Thyroid gland (tissue), 4 donors: Measurements from ENCODE around the gene RBM39. TPM values are rescaled to one million over a fixed set of nuclear protein-coding genes. Genes with fewer than 3 reads are reported as not detected.

Source experiments
- DNase-seq, 2 donors: peaks; one replicate each; pipeline ENCODE4 v3.0.0-alpha.2; 2019
- H3K27ac ChIP-seq, 3 donors: fragments of 200-600 bp; sonication (generic); 1 replicate in 2 of 3; 2 replicates in 1 of 3; pipeline ENCODE4 v1.5.1; 2016 to 2019; ENCODE audit warnings: mild to moderate bottlenecking in 1 of 3, moderate library complexity in 1 of 3
- H3K27me3 ChIP-seq: fragments of 200-600 bp; sonication (generic); one replicate; pipeline ENCODE4 v1.5.1; 2019
- H3K36me3 ChIP-seq, 2 donors: fragments of 200-600 bp; sonication (generic); one replicate each; pipeline ENCODE4 v1.5.1; 2016 to 2019
- H3K4me1 ChIP-seq, 2 donors: fragments of 200-600 bp; sonication (generic); one replicate each; pipeline ENCODE4 v1.5.1; 2017 to 2019
- H3K4me3 ChIP-seq, 3 donors: fragments of 200-600 bp; sonication (generic); replicated peaks in 1 of 3; 1 replicate in 2 of 3; 2 replicates in 1 of 3; pipeline ENCODE4 v1.5.1; 2016; ENCODE audit warnings: mild to moderate bottlenecking in 1 of 3
- H3K9me3 ChIP-seq: fragments of 200-600 bp; sonication (generic); one replicate; pipeline ENCODE4 v1.5.1; 2017
- CTCF ChIP-seq, 6 experiments: fragments of 200-600 bp in 3 of 6; fragments of 450-650 bp in 3 of 6; sonication (generic) in 3 of 6; IDR thresholded peaks; one replicate each; pipeline ENCODE4 v1.5.1; 2016 to 2019; ENCODE audit warnings: antibody characterized with exemption in 6 of 6, mild to moderate bottlenecking in 2 of 6, inconsistent platforms in 1 of 6, moderate library complexity in 1 of 6
- POLR2A ChIP-seq, 2 donors: fragments of 450-650 bp; IDR thresholded peaks; one replicate each; pipeline ENCODE4 v1.6.1; 2017; ENCODE audit warnings: antibody characterized with exemption in 2 of 2, mild to moderate bottlenecking in 2 of 2, moderate library complexity in 1 of 2
- WGBS, 2 donors: methylation state at CpG; one replicate each; pipeline ENCODE4 v1.1.5; 2017; 5-methylcytosine and 5-hydroxymethylcytosine counted together
- intact Hi-C: fragments of 100-400 bp; cut with DNase I; formaldehyde crosslinking; loops from one replicate; pipeline ENCODE4 v1.15.1; 2023
- total RNA-seq, 4 donors: library from RNA; depleted of rRNA; stranded (reverse); fragments of >200 nt; gene quantifications; one replicate each; pipeline ENCODE4 v1.2.3, GENCODE V29; 2016

RBM39 gene
- total RNA-seq, 4 donors from 2014 or later: 315 to 475 (median 368) TPM

- Histone ChIP-seq H3K4me1 (peaks cover 31 to 71% of the 10 kb centered on the region in 2 donors), H3K9me3 (no peaks in the 10 kb centered on the region), H3K4me3 (peak within 1 kb of the TSS in 2 of 3 donors; percentile 22 to 60), H3K27me3 (no peaks in the 10 kb centered on the region), H3K27ac (peak within 1 kb of the TSS; percentile 89 to 93 (median 90)), H3K36me3 (no peaks in the 10 kb centered on the region)
- intact Hi-C loops: no loop called here
- peak; percentile 98 to 99 for DNase-seq
- TF ChIP-seq POLR2A (IDR thresholded peaks at IDR 0.05) (peak; percentile 78 to 89), CTCF (IDR thresholded peaks at IDR 0.05) (peak in 2 of 6 experiments; percentile 5 to 51)
- WGBS, 2 donors: 5 to 12% methylated on average over 21 to 53 of the region's 87 CpGs
Measured at GRCh38 chr20:35771689-35772562, 29.9 kb upstream of the RBM39 start, which contains the start of gene PHF20. Gene PHF20, plus strand, starts transcription at chr20:35772015. Its CDS starts 29,508 bp downstream, at chr20:35801523.

GRCh38 chr20:35771367-35771688 is 29.3 kb upstream of the RBM39 start:
- H3K9me3 ChIP-seq: no peaks in the 10 kb centered on the region
- no peak for DNase-seq
- peaks cover 27 to 65% of the 10 kb centered on the region in 2 donors for H3K4me1 ChIP-seq
- intact Hi-C loops: no loop called here
- H3K4me3 ChIP-seq: no peak overlapping the region
- 74 to 79% methylated on average over 9 of the region's 9 CpGs for WGBS, 2 donors
- no peaks in the 10 kb centered on the region for H3K36me3 ChIP-seq
- TF ChIP-seq CTCF (IDR thresholded peaks at IDR 0.05) (no peak), POLR2A (IDR thresholded peaks at IDR 0.05) (no peak)
- H3K27me3 ChIP-seq: no peaks in the 10 kb centered on the region
- H3K27ac ChIP-seq: peak overlapping the region; percentile 89 to 93 (median 90)

GRCh38 chr20:35768731-35769664 is 26.9 kb upstream of the RBM39 start:
- DNase-seq: peak; percentile 96 to 98
- Histone ChIP-seq H3K9me3 (no peaks in the 10 kb centered on the region), H3K4me1 (peaks cover 23 to 50% of the 10 kb centered on the region in 2 donors), H3K36me3 (no peaks in the 10 kb centered on the region), H3K27ac (peak overlapping the region; percentile 89 to 93 (median 93)), H3K27me3 (no peaks in the 10 kb centered on the region), H3K4me3 (no peak overlapping the region)
- 26 to 32% methylated on average over 5 of the region's 5 CpGs for WGBS, 2 donors
- TF ChIP-seq CTCF (IDR thresholded peaks at IDR 0.05) (peak in 1 of 6 experiments; percentile 6), POLR2A (IDR thresholded peaks at IDR 0.05) (peak in 1 of 2 donors; percentile 73)
- intact Hi-C loops: no loop called here

DNA sequence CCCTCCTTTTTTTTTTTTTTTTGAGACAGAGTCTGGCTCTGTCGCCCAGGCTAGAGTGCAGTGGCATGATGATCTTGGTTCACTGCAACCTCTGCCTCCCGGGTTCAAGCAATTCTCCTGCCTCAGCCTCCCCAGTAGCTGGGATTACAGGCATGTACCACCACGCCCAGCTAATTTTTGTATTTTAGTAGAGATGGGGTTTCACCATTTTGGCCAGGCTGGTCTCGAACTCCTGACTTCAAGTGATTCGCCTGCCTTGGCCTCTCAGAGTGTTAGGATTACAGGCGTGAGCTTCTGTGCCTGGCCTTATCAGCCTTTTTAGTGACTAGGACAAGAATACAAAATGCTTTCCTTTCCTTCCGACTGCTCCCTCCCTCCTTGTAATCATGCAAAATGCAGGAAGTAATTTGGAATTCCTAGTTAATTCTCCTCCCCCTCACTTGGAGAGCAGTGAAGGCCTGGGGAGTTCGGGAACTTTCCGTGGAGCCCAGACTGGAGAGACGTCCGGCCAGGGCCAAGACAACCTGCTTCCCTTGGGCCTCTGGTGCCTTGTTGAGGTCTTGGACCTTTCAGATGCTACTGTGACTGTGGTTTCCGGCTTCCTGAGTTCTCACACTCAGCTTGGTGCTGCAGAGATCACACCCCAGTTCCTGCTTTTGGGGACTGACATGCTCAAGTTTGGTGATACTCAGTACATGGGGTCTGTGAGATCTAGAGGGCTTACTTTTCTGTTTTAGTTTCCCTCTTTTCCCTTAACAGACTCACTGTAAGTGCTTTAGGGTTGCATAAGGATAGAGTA is 25.8 kb upstream of the RBM39 start:
- H3K36me3 ChIP-seq: no peaks in the 10 kb centered on the region
- H3K9me3 ChIP-seq: no peaks in the 10 kb centered on the region
- intact Hi-C loops: no loop called here
- no peak for TF ChIP-seq CTCF (IDR thresholded peaks at IDR 0.05)
- peak in 1 of 2 donors; percentile 28 for TF ChIP-seq POLR2A (IDR thresholded peaks at IDR 0.05)
- WGBS, 2 donors: 61 to 67% methylated on average over 12 of the region's 12 CpGs
- no peak overlapping the region for H3K4me3 ChIP-seq
- peak; percentile 25 to 31 for DNase-seq
- H3K27ac ChIP-seq: peak overlapping the region; percentile 89 to 93 (median 93)
- peaks cover 17 to 39% of the 10 kb centered on the region in 2 donors for H3K4me1 ChIP-seq
- no peaks in the 10 kb centered on the region for H3K27me3 ChIP-seq
